ES-I3 (cell line): ENCODE measurements around the gene USP10.

Experiments
- H3K36me3 ChIP-seq: 2 replicates; pipeline ENCODE4 v1.6.1; 2013; ENCODE audit warnings: mild to moderate bottlenecking, low read length, control low read depth, moderate library complexity; ENCODE audit not compliant: insufficient read depth
- H3K4me1 ChIP-seq: 2 replicates; pipeline ENCODE4 v1.6.1; 2013; ENCODE audit warnings: mild to moderate bottlenecking, control low read depth, low read length; ENCODE audit not compliant: insufficient read depth
- H3K9ac ChIP-seq: 2 replicates; pipeline ENCODE4 v1.6.1; 2013; ENCODE audit warnings: low read depth, mild to moderate bottlenecking, low read length, moderate library complexity
- H3K9me3 ChIP-seq: 2 replicates; pipeline ENCODE4 v1.6.1; 2013; ENCODE audit warnings: mild to moderate bottlenecking, low read length, moderate library complexity; ENCODE audit not compliant: control insufficient read depth, insufficient read depth

USP10 gene

DNA sequence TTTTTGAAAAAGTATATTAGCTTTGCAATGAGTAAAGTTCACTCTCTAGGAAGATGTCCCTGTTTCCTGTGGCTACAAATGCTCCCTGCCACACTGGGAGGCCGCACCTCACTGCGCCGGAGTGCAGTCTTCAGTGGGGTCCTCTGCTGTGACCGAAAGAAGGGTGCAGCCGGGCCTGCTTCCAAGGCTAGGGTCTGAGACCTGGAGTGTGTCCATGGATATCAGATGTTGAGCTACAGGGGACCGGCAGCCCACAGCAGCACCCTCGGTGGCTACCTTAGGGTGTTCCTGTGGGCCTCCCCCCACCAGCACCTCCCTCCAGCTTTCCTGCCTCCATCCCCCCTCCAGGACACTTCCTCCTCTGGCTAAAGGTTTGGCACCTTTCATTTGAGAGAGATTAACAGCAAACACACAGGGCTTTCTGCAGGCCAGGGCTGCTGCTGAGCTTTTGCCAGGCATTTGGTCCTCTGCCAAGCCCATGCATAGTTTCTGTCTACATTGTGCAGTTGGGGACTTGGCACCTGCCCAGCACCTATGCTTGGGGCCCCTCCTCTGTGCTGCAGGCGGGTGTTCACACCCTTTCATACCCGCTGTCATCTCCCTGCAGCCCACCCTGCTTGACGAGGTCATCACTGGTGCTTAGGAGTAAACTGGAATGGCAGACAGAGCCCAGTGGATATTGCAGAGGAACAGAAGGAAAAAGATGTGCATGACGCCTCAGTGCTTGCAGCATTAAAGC, 86.2 kb downstream of the USP10 start:
- H3K9me3 ChIP-seq = no peaks in the 10 kb centered on the region
- H3K4me1 ChIP-seq = no peaks in the 10 kb centered on the region
- no peak overlapping the region for H3K9ac ChIP-seq
- H3K36me3 ChIP-seq = no peaks in the 10 kb centered on the region

DNA sequence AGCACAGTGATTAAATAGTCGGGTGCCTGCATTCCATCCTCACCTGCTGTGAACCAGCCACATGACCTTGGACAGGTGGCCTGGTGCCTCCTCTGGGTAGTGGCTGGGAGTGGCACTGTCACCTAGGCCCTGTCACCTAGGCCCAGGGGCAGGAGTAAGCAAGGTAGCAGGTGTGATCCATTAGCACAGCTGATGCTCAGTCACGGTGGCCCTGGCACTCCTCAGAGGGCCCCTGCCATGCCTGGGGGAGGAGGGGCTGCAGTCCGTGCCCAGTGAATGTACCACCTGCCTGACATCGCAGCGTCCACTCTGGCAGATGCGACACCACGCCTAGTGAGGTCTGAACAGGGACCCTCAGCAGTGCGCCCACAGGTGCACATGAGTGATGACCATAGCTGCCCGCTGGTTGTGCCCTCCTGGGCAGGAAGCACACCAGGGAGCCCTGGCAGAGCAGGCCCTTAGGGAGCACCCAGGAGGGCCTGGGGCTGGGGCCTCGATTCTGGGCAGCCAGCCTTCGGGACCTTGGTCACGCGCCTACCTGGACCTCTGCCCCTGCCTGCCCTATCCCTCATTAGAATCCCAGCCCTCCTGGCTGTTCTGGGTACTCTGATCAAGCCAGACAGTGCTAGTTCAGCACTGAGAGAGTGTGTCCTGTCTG, 86.9 kb downstream of the USP10 start:
- Histone ChIP-seq H3K4me1 (no peaks in the 10 kb centered on the region), H3K9me3 (no peaks in the 10 kb centered on the region), H3K9ac (no peak overlapping the region), H3K36me3 (no peaks in the 10 kb centered on the region)

DNA sequence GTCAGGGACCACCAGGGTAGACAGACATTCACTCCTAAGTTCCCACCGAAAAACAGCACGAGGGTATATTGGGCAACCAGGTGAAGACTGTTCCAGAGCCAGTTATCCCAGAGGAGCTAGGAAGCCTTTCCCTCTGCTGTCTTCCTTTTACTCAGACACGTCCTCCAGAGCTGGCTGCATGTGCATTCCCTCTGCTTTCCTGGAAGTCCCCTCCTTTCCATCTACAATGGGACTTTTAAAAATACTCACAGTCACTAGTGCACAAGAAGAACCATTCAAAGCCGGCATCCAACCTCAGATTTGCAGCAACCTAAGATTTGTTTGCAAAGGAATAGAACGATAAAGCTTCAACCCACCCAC, 87.4 kb downstream of the USP10 start:
- Histone ChIP-seq H3K4me1 (no peaks in the 10 kb centered on the region), H3K9me3 (no peaks in the 10 kb centered on the region), H3K9ac (no peak overlapping the region), H3K36me3 (no peaks in the 10 kb centered on the region)

DNA sequence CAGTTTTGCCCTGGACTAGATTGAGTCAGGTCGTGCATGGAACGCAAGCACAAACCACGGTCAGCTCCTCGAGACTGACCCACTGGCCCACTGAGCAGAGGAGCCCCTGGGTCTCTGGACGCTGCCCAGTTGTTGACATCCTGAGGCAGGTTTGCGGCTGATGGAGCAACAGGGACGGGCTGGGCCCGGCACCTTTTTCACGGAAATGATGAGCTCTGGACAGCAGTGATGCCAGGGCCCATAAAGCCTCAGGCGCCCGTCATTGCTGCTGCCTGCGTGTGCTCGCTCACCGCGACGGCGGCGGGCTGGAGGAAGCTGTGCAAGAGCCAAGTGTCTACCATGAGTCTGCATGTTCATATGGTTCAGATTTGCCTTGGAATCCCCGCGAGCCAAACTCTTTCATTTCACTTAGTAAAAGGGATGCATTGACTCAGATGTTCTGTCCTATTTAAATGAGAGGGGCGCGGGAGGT, 89.2 kb downstream of the USP10 start:
- H3K9me3 ChIP-seq = no peaks in the 10 kb centered on the region
- no peaks in the 10 kb centered on the region for H3K4me1 ChIP-seq
- H3K36me3 ChIP-seq = no peaks in the 10 kb centered on the region
- H3K9ac ChIP-seq = no peak overlapping the region

DNA sequence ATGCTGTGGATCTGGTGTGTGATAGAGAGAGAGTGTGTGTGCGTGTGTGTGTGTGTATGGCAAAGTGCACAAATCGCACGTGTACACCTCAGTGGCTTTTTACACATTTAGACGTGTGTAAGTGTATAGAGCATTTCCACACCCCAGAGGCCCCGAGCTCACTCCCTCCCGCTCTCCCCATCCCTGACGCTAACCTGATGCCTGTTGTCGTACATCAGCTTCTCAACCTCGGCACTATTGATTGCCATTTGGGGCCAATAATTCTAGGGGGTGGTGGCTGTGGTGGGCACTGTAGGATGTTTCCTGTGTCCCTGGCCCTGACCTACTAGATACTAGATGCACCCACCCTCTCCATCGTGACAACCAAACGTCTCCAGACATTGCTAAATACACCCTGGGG, 89.6 kb downstream of the USP10 start:
- Histone ChIP-seq H3K4me1 (no peaks in the 10 kb centered on the region), H3K9me3 (no peaks in the 10 kb centered on the region), H3K36me3 (no peaks in the 10 kb centered on the region), H3K9ac (no peak overlapping the region)

DNA sequence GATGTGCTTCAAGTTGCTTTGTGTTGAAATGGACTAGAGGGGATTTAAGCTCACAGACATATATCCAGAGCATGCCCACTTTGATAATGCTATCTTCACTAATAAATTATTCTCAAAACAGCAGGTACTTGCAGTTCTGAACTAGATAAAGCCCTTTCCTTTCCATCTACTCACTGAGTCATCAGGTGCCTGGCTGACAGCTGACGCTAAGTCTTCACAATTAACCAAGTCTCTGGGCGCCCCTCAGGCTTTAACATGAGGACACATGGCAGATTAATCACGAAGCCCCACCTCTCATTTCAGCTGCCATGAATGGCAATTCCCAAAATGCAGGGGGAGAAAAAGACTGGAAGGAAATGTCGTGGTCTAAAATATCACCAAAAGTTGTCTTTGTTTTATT, 90.5 kb downstream of the USP10 start:
- Histone ChIP-seq H3K4me1 (peaks cover 1% of the 10 kb centered on the region; the same call in 1 of the 2 replicates), H3K9ac (no peak overlapping the region), H3K36me3 (no peaks in the 10 kb centered on the region), H3K9me3 (no peaks in the 10 kb centered on the region)

DNA sequence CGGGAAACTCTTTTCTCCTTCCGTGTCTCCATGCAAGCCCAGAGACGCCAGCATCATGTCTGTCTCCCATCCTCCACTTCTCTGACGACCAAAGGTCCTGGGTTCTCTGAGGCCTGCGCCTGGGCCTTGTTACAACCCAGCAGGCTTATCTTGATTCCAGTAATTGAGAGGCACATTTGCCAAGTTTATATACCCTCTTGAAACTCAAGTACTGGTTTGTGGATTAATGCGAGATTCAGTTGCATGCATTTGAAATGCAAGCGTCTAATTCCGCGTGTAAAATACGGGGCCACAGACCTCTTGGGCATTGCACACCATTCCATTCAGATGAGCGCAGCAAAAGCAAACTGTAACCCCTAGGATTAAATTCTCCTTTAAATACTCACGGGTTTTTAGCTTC, 91.3 kb downstream of the USP10 start:
- H3K9me3 ChIP-seq = no peaks in the 10 kb centered on the region

DNA sequence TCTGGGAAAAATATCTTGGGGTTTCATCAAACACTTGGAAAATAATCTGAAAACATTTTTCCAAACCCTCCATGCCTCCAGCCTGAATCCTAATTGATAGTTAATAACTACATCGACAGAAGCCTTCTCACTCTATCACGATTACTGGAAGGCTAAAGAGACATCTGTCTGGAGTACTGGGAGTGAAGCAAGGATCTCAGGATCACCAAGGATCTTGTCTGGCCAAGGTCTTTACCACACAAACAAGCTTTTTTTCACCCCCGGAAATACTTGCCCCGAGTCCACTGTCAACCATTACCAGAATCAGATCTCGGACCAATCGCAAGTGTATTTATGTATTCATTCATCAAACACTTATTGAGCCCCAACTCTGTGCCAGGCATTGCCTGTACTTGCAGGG, 91.7 kb downstream of the USP10 start:
- no peaks in the 10 kb centered on the region for H3K9me3 ChIP-seq
- H3K4me1 ChIP-seq = peaks cover 3% of the 10 kb centered on the region; the same call in 1 of the 2 replicates
- H3K36me3 ChIP-seq = no peaks in the 10 kb centered on the region
- H3K9ac ChIP-seq = no peak overlapping the region

More for the DNA sequence above, 91.3 kb downstream of the USP10 start:
- H3K9ac ChIP-seq = no peak overlapping the region
- peaks cover 3% of the 10 kb centered on the region; the same call in 1 of the 2 replicates for H3K4me1 ChIP-seq
- no peaks in the 10 kb centered on the region for H3K36me3 ChIP-seq

DNA sequence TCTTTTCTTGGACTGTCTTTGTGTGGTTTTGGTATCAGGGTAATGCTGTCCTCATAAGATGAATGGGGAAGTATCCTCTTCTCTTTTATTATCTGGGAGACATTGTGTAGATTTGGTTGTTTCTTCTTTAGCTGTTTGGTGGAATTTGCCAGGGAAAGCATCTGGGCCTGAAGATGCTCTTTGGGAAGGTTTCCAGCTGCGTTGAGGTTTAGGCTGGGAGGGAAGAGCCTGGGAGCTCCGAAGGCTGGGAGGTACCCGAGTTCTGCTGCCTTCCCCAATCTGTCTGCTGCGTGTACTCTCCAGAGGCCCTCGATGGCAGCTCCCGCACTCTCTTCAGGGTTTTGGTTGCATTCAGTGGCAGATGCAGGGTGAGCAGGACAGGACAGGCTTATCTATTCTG, 94.4 kb downstream of the USP10 start:
- Histone ChIP-seq H3K9ac (no peak overlapping the region), H3K4me1 (peaks cover 3% of the 10 kb centered on the region; the same call in 1 of the 2 replicates), H3K9me3 (no peaks in the 10 kb centered on the region), H3K36me3 (no peaks in the 10 kb centered on the region)

DNA sequence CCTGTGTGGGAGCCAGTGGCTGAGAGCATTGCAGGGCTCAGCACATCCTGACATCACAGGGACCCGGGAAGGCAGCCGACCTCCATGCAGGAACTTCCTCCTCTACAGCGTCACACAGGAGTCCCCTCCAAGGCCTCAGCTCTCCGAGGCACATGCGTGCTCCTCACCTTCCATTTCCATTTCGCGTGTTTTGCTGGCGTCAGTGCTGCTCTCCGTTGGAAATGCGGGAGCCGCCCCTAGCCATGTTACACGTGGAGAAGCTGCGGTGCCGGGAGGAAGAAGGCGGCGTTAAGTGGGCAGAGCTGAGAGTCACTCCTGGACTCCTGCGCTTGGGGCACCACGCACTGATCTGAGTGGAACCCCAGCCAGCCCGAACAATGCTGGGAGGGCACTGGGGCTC, 94.8 kb downstream of the USP10 start:
- no peak overlapping the region for H3K9ac ChIP-seq

DNA sequence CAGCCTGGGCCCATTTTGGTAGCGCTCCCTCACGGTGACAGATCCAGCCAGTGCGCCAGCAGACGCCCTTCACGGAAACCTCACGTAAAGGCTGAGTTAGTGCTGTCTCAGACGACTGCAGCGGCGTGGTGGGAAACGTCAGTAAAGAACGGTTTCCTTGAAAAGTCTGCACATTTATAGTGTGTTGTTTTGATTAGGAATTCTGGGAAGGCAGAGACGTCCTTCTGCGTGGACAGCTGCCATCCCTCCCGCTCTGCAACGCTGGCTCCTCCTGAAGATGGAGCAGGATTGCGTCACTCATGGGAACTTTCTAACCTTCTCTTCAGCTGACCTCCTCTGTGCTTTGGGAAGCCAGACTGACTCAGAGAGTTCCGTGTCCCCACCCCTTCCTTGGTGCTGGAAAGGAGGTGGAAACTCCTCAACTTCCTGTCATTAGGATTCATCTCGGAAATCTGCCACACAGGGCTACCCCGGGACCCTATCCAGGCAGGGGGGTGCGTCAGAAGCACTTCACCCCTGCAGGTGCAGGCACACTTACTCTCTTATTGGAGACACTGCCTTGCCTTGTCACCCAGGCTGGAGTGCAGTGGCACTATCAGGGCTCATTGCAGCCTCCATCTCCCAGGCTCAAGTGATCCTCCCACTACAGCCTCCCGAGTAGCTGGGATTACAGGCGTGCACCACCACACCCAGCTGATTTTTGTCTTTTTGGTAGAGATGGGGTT, 95.7 kb downstream of the USP10 start:
- Histone ChIP-seq H3K36me3 (no peaks in the 10 kb centered on the region), H3K4me1 (peaks cover 3% of the 10 kb centered on the region; the same call in 1 of the 2 replicates), H3K9ac (no peak overlapping the region), H3K9me3 (no peaks in the 10 kb centered on the region)

More for the DNA sequence above, 94.8 kb downstream of the USP10 start:
- H3K4me1 ChIP-seq = peaks cover 3% of the 10 kb centered on the region; the same call in 1 of the 2 replicates
- no peaks in the 10 kb centered on the region for H3K36me3 ChIP-seq
- H3K9me3 ChIP-seq = no peaks in the 10 kb centered on the region

DNA sequence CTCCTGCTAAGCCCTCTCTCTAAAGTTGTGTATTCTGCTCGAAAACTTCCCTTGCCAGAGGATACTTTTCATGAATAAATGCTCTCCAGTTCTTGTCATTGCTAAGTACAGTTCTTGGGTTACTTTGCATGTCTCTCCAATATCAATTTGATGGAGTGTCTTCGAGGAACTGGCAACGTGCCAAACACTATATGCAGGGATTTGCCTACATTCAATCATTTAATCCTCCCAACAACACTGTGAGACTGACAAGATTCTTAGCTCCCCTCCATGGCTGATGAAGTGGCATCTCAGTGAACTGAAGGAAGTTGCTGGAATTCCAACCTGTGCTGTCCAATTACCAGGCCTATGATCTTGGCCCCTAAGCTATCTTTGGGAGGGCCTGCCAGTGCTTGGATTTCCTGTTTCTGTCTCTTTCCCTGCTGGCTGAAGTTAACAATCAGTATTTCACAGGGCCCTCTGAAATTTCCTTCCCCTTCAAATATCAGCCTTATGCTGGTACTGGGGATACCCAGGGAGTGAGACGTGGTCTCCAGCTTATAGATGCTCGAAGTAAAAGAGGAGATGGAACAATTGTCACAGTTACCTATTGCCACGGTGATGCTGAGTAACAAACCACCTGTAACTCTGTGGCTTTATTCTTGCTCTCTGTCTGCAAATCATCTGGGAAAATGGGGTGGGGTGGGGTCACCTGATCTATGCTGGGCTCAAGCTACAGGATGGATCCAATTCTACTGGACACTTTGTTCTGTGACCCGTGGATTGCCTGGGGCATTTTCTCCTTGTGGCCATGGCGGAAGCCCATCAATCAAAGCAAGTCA, 100.6 kb downstream of the USP10 start:
- Histone ChIP-seq H3K36me3 (no peaks in the 10 kb centered on the region), H3K9ac (no peak overlapping the region), H3K4me1 (peaks cover 1% of the 10 kb centered on the region; the same call in 1 of the 2 replicates), H3K9me3 (no peaks in the 10 kb centered on the region)

DNA sequence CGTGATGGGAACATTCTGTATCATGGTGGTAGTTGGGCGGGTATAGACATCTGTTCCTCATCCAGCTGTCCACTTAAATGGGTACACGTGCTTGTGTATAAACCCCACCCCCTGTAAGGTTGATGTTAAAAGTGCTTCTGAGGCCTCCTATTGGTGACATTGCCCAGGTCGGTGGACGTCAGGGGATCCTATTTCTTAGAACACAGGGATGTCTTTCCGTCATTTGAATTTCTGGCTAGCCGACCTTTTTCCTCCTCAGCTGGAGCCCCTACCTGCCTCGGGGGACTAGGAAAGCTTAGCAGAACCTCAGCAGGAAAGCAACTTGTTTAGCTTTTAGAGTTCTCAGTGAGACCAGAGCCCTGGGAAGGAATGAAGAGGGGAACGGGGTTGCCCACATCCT, 103.3 kb downstream of the USP10 start:
- Histone ChIP-seq H3K9me3 (no peaks in the 10 kb centered on the region), H3K4me1 (peaks cover 8% of the 10 kb centered on the region; the same call in 1 of the 2 replicates), H3K9ac (no peak overlapping the region), H3K36me3 (no peaks in the 10 kb centered on the region)

DNA sequence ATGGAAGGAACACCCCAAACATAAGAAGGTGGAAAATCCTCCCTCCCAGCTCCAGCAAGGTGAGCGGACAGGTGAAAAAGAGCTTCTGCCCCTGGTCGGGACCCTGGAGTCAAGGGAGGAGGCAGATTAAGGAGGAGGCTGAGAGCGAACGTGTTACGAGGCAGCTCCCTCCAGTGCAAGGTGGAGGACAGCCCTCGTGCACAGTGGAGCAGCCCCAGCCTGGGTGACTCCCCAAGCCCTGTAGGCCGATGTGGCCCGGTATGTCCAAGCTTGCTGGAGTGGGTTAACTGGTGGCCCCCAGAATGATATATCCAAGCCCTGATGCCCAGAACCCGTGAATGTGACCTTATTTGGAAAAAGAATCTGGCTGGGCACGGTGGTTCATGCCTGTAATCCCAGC, 104.5 kb downstream of the USP10 start:
- H3K9ac ChIP-seq = no peak overlapping the region
- peaks cover 8% of the 10 kb centered on the region; the same call in 1 of the 2 replicates for H3K4me1 ChIP-seq
- no peaks in the 10 kb centered on the region for H3K36me3 ChIP-seq
- H3K9me3 ChIP-seq = no peaks in the 10 kb centered on the region
